MM.1S (cell line): Measurements from ENCODE around the gene AK8.

ENCODE experiments used
- DNase-seq: peaks from one replicate; pipeline ENCODE4 v3.0.0-alpha.2; 2015
- H2AFZ ChIP-seq: fragments of 300-600 bp; sonication (generic); 2 replicates; pipeline ENCODE4 v1.6.0; 2016; ENCODE audit warnings: antibody characterized with exemption, low read length
- H3F3A ChIP-seq: fragments of 300-600 bp; sonication (generic); 2 replicates; pipeline ENCODE4 v1.6.1; 2016; ENCODE audit warnings: mild to moderate bottlenecking, antibody characterized with exemption, low read length, moderate library complexity, mixed read lengths; ENCODE audit not compliant: insufficient read depth
- H3K27ac ChIP-seq: fragments of 300-600 bp; sonication (generic); 2 replicates; pipeline ENCODE4 v1.5.1; 2016; ENCODE audit warnings: mild to moderate bottlenecking, low read length
- H3K27me3 ChIP-seq: fragments of 300-600 bp; sonication (generic); replicated peaks from 2 replicates; pipeline ENCODE4 v1.6.0; 2016; ENCODE audit warnings: low read length; ENCODE audit not compliant: insufficient read depth
- H3K36me3 ChIP-seq: fragments of 300-600 bp; sonication (generic); replicated peaks from 2 replicates; pipeline ENCODE4 v1.6.1; 2016; ENCODE audit warnings: mild to moderate bottlenecking, low read length, mixed read lengths; ENCODE audit not compliant: insufficient read depth
- H3K4me1 ChIP-seq: fragments of 300-600 bp; sonication (generic); 2 replicates; pipeline ENCODE4 v1.6.1; 2016; ENCODE audit warnings: low read length, mixed read lengths
- H3K4me2 ChIP-seq: fragments of 300-600 bp; sonication (generic); 2 replicates; pipeline ENCODE4 v1.6.0; 2016; ENCODE audit warnings: low read depth, low read length
- H3K4me3 ChIP-seq: fragments of 300-600 bp; sonication (generic); 2 replicates; pipeline ENCODE4 v1.5.1; 2016; ENCODE audit warnings: low read length, mixed read lengths
- H3K79me2 ChIP-seq: fragments of 300-600 bp; sonication (generic); 2 replicates; pipeline ENCODE4 v1.6.1; 2016; ENCODE audit warnings: mixed run types, low read length, mixed read lengths
- H3K9ac ChIP-seq: fragments of 300-600 bp; sonication (generic); 2 replicates; pipeline ENCODE4 v1.6.1; 2016; ENCODE audit warnings: low read length, mixed read lengths
- H3K9me2 ChIP-seq: fragments of 300-600 bp; sonication (generic); replicated peaks from 2 replicates; pipeline ENCODE4 v1.6.1; 2016; ENCODE audit warnings: mild to moderate bottlenecking, low read length, mixed read lengths; ENCODE audit not compliant: insufficient read depth
- H3K9me3 ChIP-seq: fragments of 300-600 bp; sonication (generic); replicated peaks from 2 replicates; pipeline ENCODE4 v1.6.1; 2016; ENCODE audit warnings: mild to moderate bottlenecking, low read length, mixed read lengths; ENCODE audit not compliant: insufficient read depth
- H4K20me1 ChIP-seq: fragments of 300-600 bp; sonication (generic); 2 replicates; pipeline ENCODE4 v1.6.1; 2016; ENCODE audit warnings: mild to moderate bottlenecking, low read length, moderate library complexity, mixed read lengths; ENCODE audit not compliant: insufficient read depth
- EZH2 ChIP-seq: fragments of 300-600 bp; sonication (generic); optimal IDR thresholded peaks from 2 replicates; pipeline ENCODE3; 2017; ENCODE audit warnings: low read depth, mild to moderate bottlenecking, antibody characterized with exemption, low read length, mixed read lengths
- EZH2phosphoT487 ChIP-seq: fragments of 300-600 bp; sonication (generic); IDR thresholded peaks from 2 replicates; pipeline ENCODE4 v1.6.1; 2018; ENCODE audit warnings: antibody characterized with exemption, low read length
- TF ChIP-seq, protein P1 (sequence below): fragments of 300-600 bp; sonication (generic); IDR thresholded peaks from 2 replicates; pipeline ENCODE4 v1.5.1; 2016; ENCODE audit warnings: antibody characterized with exemption, low read length, mixed read lengths

Gene AK8

DNA sequence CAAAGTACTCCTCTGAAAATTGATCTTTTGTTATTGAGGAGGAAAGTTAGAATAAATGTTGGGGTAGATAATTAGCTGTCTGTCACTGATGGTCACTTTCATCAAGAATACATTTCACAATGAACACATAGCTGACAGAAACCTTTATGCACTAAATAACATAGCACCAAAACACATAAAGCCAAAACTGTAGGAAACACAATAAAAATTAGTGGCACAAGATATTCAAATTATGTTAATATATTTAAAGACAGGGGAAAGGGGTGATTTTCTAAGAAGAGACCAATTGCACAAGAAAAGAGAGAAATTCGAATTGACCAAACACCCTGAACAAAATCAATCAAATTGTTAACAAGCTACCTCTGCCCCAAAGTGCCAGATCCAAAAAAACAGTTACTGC, 89.7 kb downstream of the AK8 start:
- Histone ChIP-seq H3K9me2 (no peaks in the 10 kb centered on the region), H3F3A (no peaks in the 10 kb centered on the region), H3K9me3 (no peaks in the 10 kb centered on the region), H3K79me2 (no peaks in the 10 kb centered on the region), H3K4me2 (no peak overlapping the region), H4K20me1 (no peaks in the 10 kb centered on the region), H3K36me3 (no peaks in the 10 kb centered on the region), H2AFZ (no peak overlapping the region), H3K4me3 (no peak overlapping the region), H3K27ac (no peak overlapping the region), H3K27me3 (peaks cover 81% of the 10 kb centered on the region), H3K4me1 (no peaks in the 10 kb centered on the region), H3K9ac (no peak overlapping the region)
- DNase-seq: no peak
- TF ChIP-seq, protein P1, sequence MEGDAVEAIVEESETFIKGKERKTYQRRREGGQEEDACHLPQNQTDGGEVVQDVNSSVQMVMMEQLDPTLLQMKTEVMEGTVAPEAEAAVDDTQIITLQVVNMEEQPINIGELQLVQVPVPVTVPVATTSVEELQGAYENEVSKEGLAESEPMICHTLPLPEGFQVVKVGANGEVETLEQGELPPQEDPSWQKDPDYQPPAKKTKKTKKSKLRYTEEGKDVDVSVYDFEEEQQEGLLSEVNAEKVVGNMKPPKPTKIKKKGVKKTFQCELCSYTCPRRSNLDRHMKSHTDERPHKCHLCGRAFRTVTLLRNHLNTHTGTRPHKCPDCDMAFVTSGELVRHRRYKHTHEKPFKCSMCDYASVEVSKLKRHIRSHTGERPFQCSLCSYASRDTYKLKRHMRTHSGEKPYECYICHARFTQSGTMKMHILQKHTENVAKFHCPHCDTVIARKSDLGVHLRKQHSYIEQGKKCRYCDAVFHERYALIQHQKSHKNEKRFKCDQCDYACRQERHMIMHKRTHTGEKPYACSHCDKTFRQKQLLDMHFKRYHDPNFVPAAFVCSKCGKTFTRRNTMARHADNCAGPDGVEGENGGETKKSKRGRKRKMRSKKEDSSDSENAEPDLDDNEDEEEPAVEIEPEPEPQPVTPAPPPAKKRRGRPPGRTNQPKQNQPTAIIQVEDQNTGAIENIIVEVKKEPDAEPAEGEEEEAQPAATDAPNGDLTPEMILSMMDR: no peak
- TF ChIP-seq EZH2phosphoT487 (no peak), EZH2 (no peak)

DNA sequence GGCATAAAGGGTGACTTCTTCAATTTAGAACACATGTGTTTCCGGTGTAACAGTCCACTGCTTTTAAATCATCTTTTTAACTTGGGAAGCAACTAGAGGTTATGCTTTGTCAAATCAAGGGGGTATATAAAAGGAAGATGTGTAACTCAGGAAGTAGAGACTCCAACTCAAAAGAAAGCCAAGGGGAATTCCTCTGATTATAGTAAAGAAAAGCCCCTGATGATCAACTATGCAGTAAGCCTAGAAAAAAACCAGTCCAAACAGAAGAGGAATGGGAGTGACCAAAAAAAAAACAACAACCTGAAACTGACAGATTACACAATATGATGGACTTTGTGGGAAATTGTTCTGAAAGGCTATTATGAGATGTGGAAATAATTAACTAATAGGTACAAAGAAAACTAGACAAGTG, 90.3 kb downstream of the AK8 start:
- Histone ChIP-seq H3F3A (no peaks in the 10 kb centered on the region), H3K79me2 (no peaks in the 10 kb centered on the region), H3K36me3 (no peaks in the 10 kb centered on the region), H3K9me2 (no peaks in the 10 kb centered on the region), H3K9me3 (no peaks in the 10 kb centered on the region), H3K9ac (no peak overlapping the region), H3K27ac (no peak overlapping the region), H4K20me1 (no peaks in the 10 kb centered on the region), H3K4me2 (no peak overlapping the region), H3K4me3 (no peak overlapping the region), H3K4me1 (no peaks in the 10 kb centered on the region), H3K27me3 (peaks cover 81% of the 10 kb centered on the region), H2AFZ (no peak overlapping the region)
- TF ChIP-seq EZH2phosphoT487 (no peak), EZH2 (no peak)
- TF ChIP-seq, protein P1: no peak
- no peak for DNase-seq

DNA sequence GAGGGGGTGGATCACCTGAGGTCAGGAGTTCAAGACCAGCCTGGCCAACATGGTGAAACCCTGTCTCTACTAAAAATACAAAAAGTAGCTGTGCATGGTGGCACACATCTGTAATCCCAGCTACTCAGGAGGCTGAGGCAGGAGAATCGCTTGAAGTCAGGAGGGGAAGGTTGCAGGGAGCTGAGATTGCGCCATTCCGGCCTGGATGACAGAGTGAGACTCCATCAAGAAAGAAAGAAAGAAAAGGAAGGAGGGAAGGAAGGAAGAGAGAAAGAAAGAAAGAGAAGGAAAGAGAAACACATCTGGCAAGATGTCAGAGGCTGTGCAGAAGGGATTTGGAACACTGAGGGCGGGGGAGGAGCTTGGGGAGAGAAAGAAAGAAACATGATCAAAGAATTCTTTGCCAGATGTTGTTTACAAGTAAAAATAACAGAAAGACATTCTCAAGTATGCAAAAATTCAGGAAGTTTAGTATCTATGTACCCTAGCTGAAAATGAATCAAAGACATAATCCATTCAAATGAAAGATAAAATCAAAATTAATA, 93.7 kb downstream of the AK8 start:
- H3K9ac ChIP-seq: no peak overlapping the region
- no peaks in the 10 kb centered on the region for H3K9me2 ChIP-seq
- DNase-seq: no peak
- no peaks in the 10 kb centered on the region for H3K4me1 ChIP-seq
- H3K27me3 ChIP-seq: peaks cover 89% of the 10 kb centered on the region
- no peak overlapping the region for H3K27ac ChIP-seq
- H3K9me3 ChIP-seq: no peaks in the 10 kb centered on the region
- no peaks in the 10 kb centered on the region for H3K36me3 ChIP-seq
- H4K20me1 ChIP-seq: no peaks in the 10 kb centered on the region
- no peaks in the 10 kb centered on the region for H3K79me2 ChIP-seq
- no peak overlapping the region for H2AFZ ChIP-seq
- H3K4me3 ChIP-seq: no peak overlapping the region
- no peak overlapping the region for H3K4me2 ChIP-seq
- TF ChIP-seq EZH2 (no peak), EZH2phosphoT487 (no peak)
- TF ChIP-seq, protein P1: no peak
- no peaks in the 10 kb centered on the region for H3F3A ChIP-seq
